ENCODE data around the gene ZDHHC23. TPM values are rescaled to one million over a fixed set of nuclear protein-coding genes. Genes with fewer than 3 reads are reported as not detected.
A peak's percentile ranks its signal among the peaks of the same experiment; 100 is the strongest.

ZDHHC23 gene
- total and polyA plus RNA-seq, 8 donors = 2.4 to 8.1 (median 5.3) TPM

GRCh38 chr3:113910966-113911365, 36.8 kb upstream of the ZDHHC23 start:
- FAIRE-seq (no peak), ATAC-seq (no peak), DNase-seq (no peak)
- no peak for TF ChIP-seq CTCF (IDR thresholded peaks at IDR 0.05)
- Histone ChIP-seq H3K36me3 (no peaks in the 10 kb centered on the region), H3K9me3 (no peaks in the 10 kb centered on the region), H3K27me3 (no peaks in the 10 kb centered on the region), H3K4me3 (no peak overlapping the region), H3K4me1 (no peaks in the 10 kb centered on the region), H3K27ac (no peak overlapping the region)
- intact Hi-C loops (cut with DNase I) = loop anchor here in 1 of 3 donors (10.0 kb wide), 2 partner anchors 66 to 176 kb away; no protein-coding TSS in a partner anchor
- WGBS, 2 donors = 53 to 70% methylated on average over 4 to 5 of the region's 5 CpGs

GRCh38 chr3:113912552-113913236, 35.1 kb upstream of the ZDHHC23 start:
- DNase-seq (peak in 3 of 6 donors; percentile 43 to 61 (median 44)), FAIRE-seq (peak; percentile 56)
- WGBS, 2 donors = 56 to 61% methylated on average over 3 of the region's 3 CpGs

GRCh38 chr3:113914646-113915045, 33.2 kb upstream of the ZDHHC23 start:
- ATAC-seq = no peak
- no peaks in the 10 kb centered on the region for H3K27me3 ChIP-seq
- H3K36me3 ChIP-seq = no peaks in the 10 kb centered on the region
- no peak for FAIRE-seq
- no peak overlapping the region for H3K27ac ChIP-seq
- TF ChIP-seq CTCF (IDR thresholded peaks at IDR 0.05) = no peak
- DNase-seq = no peak
- H3K4me1 ChIP-seq = no peaks in the 10 kb centered on the region
- intact Hi-C loops (cut with DNase I) = loop anchor here in 1 of 3 donors (10.0 kb wide), 2 partner anchors 70 to 180 kb away; no protein-coding TSS in a partner anchor
- no peak overlapping the region for H3K4me3 ChIP-seq
- no peaks in the 10 kb centered on the region for H3K9me3 ChIP-seq
- 57 to 59% methylated on average over 2 of the region's 2 CpGs for WGBS, 2 donors

More at GRCh38 chr3:113912552-113913236, 35.1 kb upstream of the ZDHHC23 start:
- H3K4me1 ChIP-seq = no peaks in the 10 kb centered on the region
- H3K27ac ChIP-seq = peak overlapping the region in 2 of 4 donors; percentile 1 to 57
- peak; percentile 25 to 56 (median 42) for TF ChIP-seq CTCF (IDR thresholded peaks at IDR 0.05)
- H3K27me3 ChIP-seq = no peaks in the 10 kb centered on the region
- H3K36me3 ChIP-seq = no peaks in the 10 kb centered on the region
- no peak overlapping the region for H3K4me3 ChIP-seq
- peak; percentile 96 to 100 (median 100) for ATAC-seq
- intact Hi-C loops (cut with DNase I) = loop anchor here in 1 of 3 donors (10.0 kb wide), 2 partner anchors 68 to 178 kb away; no protein-coding TSS in a partner anchor
- no peaks in the 10 kb centered on the region for H3K9me3 ChIP-seq

- Histone ChIP-seq H3K9me3 (no peaks in the 10 kb centered on the region), H3K27me3 (no peaks in the 10 kb centered on the region), H3K36me3 (no peaks in the 10 kb centered on the region), H3K4me3 (no peak overlapping the region), H3K4me1 (no peaks in the 10 kb centered on the region), H3K27ac (no peak overlapping the region)
- DNase-seq (no peak), ATAC-seq (no peak), FAIRE-seq (no peak)
- WGBS, 2 donors = 90 to 95% methylated on average over 5 of the region's 5 CpGs
- no peak for TF ChIP-seq CTCF (IDR thresholded peaks at IDR 0.05)
- intact Hi-C loops (cut with DNase I) = no loop called here
Observed at GRCh38 chr3:113927556-113927955, 20.3 kb upstream of the ZDHHC23 start.

GRCh38 chr3:113946831-113947230, 982 bp upstream of the ZDHHC23 start:
- ATAC-seq = no peak
- H3K36me3 ChIP-seq = no peaks in the 10 kb centered on the region
- TF ChIP-seq CTCF (IDR thresholded peaks at IDR 0.05) = no peak
- FAIRE-seq = no peak
- no peaks in the 10 kb centered on the region for H3K27me3 ChIP-seq
- no peak for DNase-seq
- H3K9me3 ChIP-seq = no peaks in the 10 kb centered on the region
- 31 to 33% methylated on average over 7 of the region's 7 CpGs for WGBS, 2 donors
- no peaks in the 10 kb centered on the region for H3K4me1 ChIP-seq
- peak overlapping the region; percentile 71 to 96 (median 84) for H3K4me3 ChIP-seq
- H3K27ac ChIP-seq = peak overlapping the region; percentile 35 to 78 (median 64)
- intact Hi-C loops (cut with DNase I) = no loop called here

Measured in pancreas (tissue), 10 donors.